K562 treated with DMSO at 1 percent for 48 hours (cell line): Measurements from ENCODE around the gene CAV1. TPM values are rescaled to one million over a fixed set of nuclear protein-coding genes. Genes with fewer than 3 reads are reported as not detected.

ENCODE experiments used
- total RNA-seq: library from RNA; unstranded; fragments of 300-600 nt; gene quantifications from 2 replicates; pipeline ENCODE4 v1.2.3, GENCODE V29; 2022; ENCODE audit warnings: low replicate concordance; ENCODE audit errors: extremely low read depth

CAV1 gene, protein sequence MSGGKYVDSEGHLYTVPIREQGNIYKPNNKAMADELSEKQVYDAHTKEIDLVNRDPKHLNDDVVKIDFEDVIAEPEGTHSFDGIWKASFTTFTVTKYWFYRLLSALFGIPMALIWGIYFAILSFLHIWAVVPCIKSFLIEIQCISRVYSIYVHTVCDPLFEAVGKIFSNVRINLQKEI
- not detected in 2 replicates for total RNA-seq

GRCh38 chr7:116524609-116525297, at the start of gene CAV1:
Gene CAV1 (plus strand): TSS chr7:116525036. CDS start chr7:116525063, 27 bp downstream.

GRCh38 chr7:116499168-116500077, 25.4 kb upstream of the CAV1 start, which contains the start of gene CAV2:
Gene CAV2 (plus strand): TSS chr7:116499738. CDS start chr7:116499782, 44 bp downstream.

Other genes with a start within 250 kb of the CAV1 start
- not detected in 2 replicates for gene CAV2, start 25.3 kb upstream of the CAV1 start, total RNA-seq
- not detected in 2 replicates for gene MET, start 147.2 kb downstream of the CAV1 start, total RNA-seq